ENCODE measurements around the gene BNIP2.

GRCh38 chr15:59659366-59659765 is 29.8 kb downstream of the BNIP2 start:
- TF ChIP-seq CTCF (IDR thresholded peaks at IDR 0.05; ENCODE audit: insufficient read depth, low read length): no peak
- no peak for TF ChIP-seq GABPA (IDR thresholded peaks at IDR 0.05; ENCODE audit: low read depth)
